Effector memory CD4-positive, alpha-beta T cell (primary cell): Measurements from ENCODE around the gene MIA3.
A peak's percentile ranks its signal among the peaks of the same experiment; 100 is the strongest.

Source experiments
- DNase-seq, 3 donors: peaks; one replicate each; pipeline ENCODE4 v3.0.0-alpha.2; 2020
- H3K27ac ChIP-seq: 2 replicates; pipeline ENCODE4 v1.7.0; 2013; ENCODE audit warnings: mild to moderate bottlenecking, low read length, moderate library complexity; ENCODE audit not compliant: insufficient read depth, poor library complexity, severe bottlenecking
- H3K27me3 ChIP-seq: replicated peaks from 2 replicates; pipeline ENCODE4 v1.7.0; 2013; ENCODE audit warnings: mild to moderate bottlenecking, low read length; ENCODE audit not compliant: insufficient read depth, control insufficient read depth, poor library complexity, severe bottlenecking
- H3K36me3 ChIP-seq: 2 replicates; pipeline ENCODE4 v1.7.0; 2013; ENCODE audit warnings: mild to moderate bottlenecking, low read length, moderate library complexity; ENCODE audit not compliant: control insufficient read depth, insufficient read depth
- H3K4me1 ChIP-seq: 2 replicates; pipeline ENCODE4 v1.7.0; 2013; ENCODE audit warnings: low read length, mild to moderate bottlenecking; ENCODE audit not compliant: control insufficient read depth, insufficient read depth, poor library complexity, severe bottlenecking
- H3K4me3 ChIP-seq: 2 replicates; pipeline ENCODE4 v1.7.0; 2013; ENCODE audit warnings: low read length, low read depth, mild to moderate bottlenecking; ENCODE audit not compliant: insufficient read depth, poor library complexity, severe bottlenecking
- H3K9me3 ChIP-seq: 2 replicates; pipeline ENCODE4 v1.7.0; 2013; ENCODE audit warnings: mild to moderate bottlenecking, low read length, moderate library complexity; ENCODE audit not compliant: control insufficient read depth

Gene MIA3

GRCh38 chr1:222713091-222713961, 95.4 kb downstream of the MIA3 start:
- Histone ChIP-seq H3K4me1 (peaks cover 6% of the 10 kb centered on the region), H3K36me3 (peaks cover 14% of the 10 kb centered on the region), H3K27ac (peak overlapping the region; percentile 99), H3K27me3 (no peaks in the 10 kb centered on the region), H3K4me3 (peak overlapping the region; percentile 88), H3K9me3 (no peaks in the 10 kb centered on the region)
- DNase-seq = peak; percentile 85 to 89 (median 88)

- peaks cover 27% of the 10 kb centered on the region for H3K36me3 ChIP-seq
- no peak overlapping the region for H3K4me3 ChIP-seq
Observed at GRCh38 chr1:222716393-222716792, 98.5 kb downstream of the MIA3 start.

More at GRCh38 chr1:222716393-222716792, 98.5 kb downstream of the MIA3 start:
- no peak for DNase-seq
- H3K27me3 ChIP-seq = no peaks in the 10 kb centered on the region
- no peak overlapping the region for H3K27ac ChIP-seq
- H3K9me3 ChIP-seq = no peaks in the 10 kb centered on the region
- no peaks in the 10 kb centered on the region for H3K4me1 ChIP-seq
